ENCODE measurements around the gene RARRES2. TPM values are rescaled to one million over a fixed set of nuclear protein-coding genes. Genes with fewer than 3 reads are reported as not detected.

RARRES2 gene
- 155 TPM for polyA plus RNA-seq (2013, experiment 1 of 2)
- polyA plus RNA-seq (2013, experiment 2 of 2), result 162 TPM

DNA sequence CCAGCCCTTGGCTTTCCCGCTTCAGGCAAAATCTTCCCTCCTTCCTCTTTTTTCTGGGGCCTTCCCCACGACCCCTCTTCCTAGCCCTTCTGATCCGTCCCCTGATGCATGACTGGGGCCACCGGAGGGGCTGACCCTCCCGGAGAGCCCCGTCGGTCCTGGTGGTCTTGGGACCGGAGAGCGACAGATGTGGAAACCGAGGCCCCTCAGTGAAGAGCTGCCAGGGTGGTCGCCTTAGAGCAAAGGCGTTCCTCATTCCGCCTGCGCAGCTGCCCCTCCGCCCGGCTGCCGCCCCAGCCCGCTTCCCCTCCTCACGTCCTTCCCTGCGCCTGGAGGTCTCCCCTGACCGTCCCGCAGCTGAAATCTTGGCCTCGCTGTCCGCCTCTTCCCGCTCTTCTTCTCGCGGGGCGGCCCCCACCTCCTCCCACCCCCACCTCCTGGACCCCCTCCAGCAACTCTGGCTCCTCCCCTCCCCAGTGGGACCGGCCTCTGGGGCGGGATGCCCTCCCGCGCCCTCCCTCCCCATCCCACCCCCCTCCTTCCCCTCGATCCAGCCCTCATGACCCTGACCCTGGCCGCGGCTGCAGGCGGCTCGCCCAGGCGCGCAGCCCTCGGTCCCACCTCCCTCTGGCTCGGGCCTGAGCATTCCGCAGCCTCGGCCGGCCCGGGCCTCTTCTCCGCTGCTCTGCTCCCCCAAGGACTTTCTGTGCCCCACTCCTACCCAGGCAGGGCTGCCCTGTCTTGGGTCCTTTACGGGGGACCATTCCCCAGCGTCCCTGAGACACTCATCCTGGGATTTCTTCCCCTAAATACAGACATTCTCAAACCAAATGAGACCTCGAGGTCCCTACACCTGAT, at the start of gene RARRES2:
TSS of gene RARRES2 (minus strand) at position 367 of the 858 bp plus-strand sequence. CDS start 1,020 bp downstream, outside the sequence.
- H2AFZ ChIP-seq (ENCODE audit: low read depth, low read length), result no peak within 1 kb of the TSS
- H4K8ac ChIP-seq (ENCODE audit: low read length), result no peak within 1 kb of the TSS
- no peak within 1 kb of the TSS for H2BK12ac ChIP-seq (ENCODE audit: low read length in 2 of 2)
- H3K9ac ChIP-seq (ENCODE audit: low read length), result no peak within 1 kb of the TSS
- peak within 1 kb of the TSS in 1 of 2 experiments; percentile 31 for H3K14ac ChIP-seq (ENCODE audit: low read length in 2 of 2)
- no peak within 1 kb of the TSS for H2AK5ac ChIP-seq (ENCODE audit: low read length, severe bottlenecking)
- peak within 1 kb of the TSS; percentile 3 for H3K4me2 ChIP-seq (ENCODE audit: low read length, poor library complexity, severe bottlenecking)
- peaks cover 22% of the 10 kb centered on the region for H3K4me1 ChIP-seq (ENCODE audit: control insufficient read depth, insufficient read depth, low read depth, low read length)
- H3K27me3 ChIP-seq (ENCODE audit: control insufficient read depth in 1 of 2, insufficient read depth in 1 of 2, low read length in 2 of 2), result peaks cover 58 to 77% of the 10 kb centered on the region in 2 experiments
- no peak within 1 kb of the TSS for H3K27ac ChIP-seq (ENCODE audit: low read length, poor library complexity, severe bottlenecking)
- H3K4me3 ChIP-seq (ENCODE audit: insufficient read depth in 1 of 2, low read depth in 1 of 2, low read length in 2 of 2), result no peak within 1 kb of the TSS
- WGBS, result 3% methylated on average over 44 of the region's 49 CpGs
- DNase-seq, result peak; percentile 39
- H2BK5ac ChIP-seq (ENCODE audit: low read depth, low read length, poor library complexity, severe bottlenecking), result no peak within 1 kb of the TSS
- no peak within 1 kb of the TSS for H2BK120ac ChIP-seq (ENCODE audit: low read depth, low read length)
- H3K18ac ChIP-seq (ENCODE audit: low read depth in 1 of 2, low read length in 2 of 2), result peak within 1 kb of the TSS; percentile 40 to 83
- H3K4ac ChIP-seq (ENCODE audit: low read depth in 1 of 2, low read length in 2 of 2), result peak within 1 kb of the TSS in 1 of 2 experiments; percentile 35
- H3K23ac ChIP-seq (ENCODE audit: low read length in 2 of 2), result peak within 1 kb of the TSS in 1 of 2 experiments; percentile 17
- H2BK15ac ChIP-seq (ENCODE audit: low read depth, poor library complexity, severe bottlenecking), result peak within 1 kb of the TSS; percentile 65
- no peaks in the 10 kb centered on the region for H3K36me3 ChIP-seq (ENCODE audit: control insufficient read depth in 1 of 2, insufficient read depth in 2 of 2, low read depth in 1 of 2, low read length in 2 of 2)
- peaks cover 32% of the 10 kb centered on the region for H3K9me3 ChIP-seq (ENCODE audit: control insufficient read depth, low read length)
- H4K91ac ChIP-seq (ENCODE audit: low read length), result no peak within 1 kb of the TSS
- no peaks in the 10 kb centered on the region for H3K79me1 ChIP-seq (replicated peaks; ENCODE audit: low read length, poor library complexity, severe bottlenecking)

DNA sequence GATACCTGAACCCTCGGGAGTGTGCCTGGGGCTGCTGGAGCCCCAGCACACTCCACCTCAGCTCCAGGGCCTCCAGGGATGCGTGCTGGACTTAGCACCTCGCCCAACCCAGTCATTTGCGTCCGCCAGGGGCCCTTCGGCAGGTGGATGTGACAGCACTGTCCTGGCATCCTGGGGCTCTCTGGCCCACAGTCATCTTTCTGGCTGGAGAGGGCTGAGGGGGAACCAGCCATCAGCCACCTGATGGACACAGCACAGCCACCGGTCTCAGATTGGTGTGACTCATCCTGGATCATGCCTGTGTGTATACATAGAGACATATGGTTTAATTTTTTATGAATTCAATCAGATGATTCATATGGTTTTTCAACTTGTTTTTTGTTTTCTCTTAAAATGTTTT, 48.8 kb upstream of the RARRES2 start:
- Histone ChIP-seq H4K8ac (ENCODE audit: low read length) (no peak overlapping the region), H3K36me3 (ENCODE audit: control insufficient read depth in 1 of 2, insufficient read depth in 2 of 2, low read depth in 1 of 2, low read length in 2 of 2) (peaks cover 20 to 29% of the 10 kb centered on the region in 2 experiments), H2BK15ac (ENCODE audit: low read depth, poor library complexity, severe bottlenecking) (no peak overlapping the region), H3K79me1 (replicated peaks; ENCODE audit: low read length, poor library complexity, severe bottlenecking) (peaks cover 21% of the 10 kb centered on the region), H2BK12ac (ENCODE audit: low read length in 2 of 2) (no peak overlapping the region), H2AFZ (ENCODE audit: low read depth, low read length) (no peak overlapping the region), H3K27me3 (ENCODE audit: control insufficient read depth in 1 of 2, insufficient read depth in 1 of 2, low read length in 2 of 2) (no peaks in the 10 kb centered on the region), H3K14ac (ENCODE audit: low read length in 2 of 2) (no peak overlapping the region), H3K9ac (ENCODE audit: low read length) (no peak overlapping the region), H2BK120ac (ENCODE audit: low read depth, low read length) (no peak overlapping the region), H2AK5ac (ENCODE audit: low read length, severe bottlenecking) (no peak overlapping the region), H3K9me3 (ENCODE audit: control insufficient read depth, low read length) (no peaks in the 10 kb centered on the region), H3K4me2 (ENCODE audit: low read length, poor library complexity, severe bottlenecking) (no peak overlapping the region), H3K4me3 (ENCODE audit: insufficient read depth in 1 of 2, low read depth in 1 of 2, low read length in 2 of 2) (no peak overlapping the region), H3K27ac (ENCODE audit: low read length, poor library complexity, severe bottlenecking) (no peak overlapping the region), H3K4me1 (ENCODE audit: control insufficient read depth, insufficient read depth, low read depth, low read length) (peaks cover 4% of the 10 kb centered on the region), H3K18ac (ENCODE audit: low read depth in 1 of 2, low read length in 2 of 2) (no peak overlapping the region), H3K4ac (ENCODE audit: low read depth in 1 of 2, low read length in 2 of 2) (no peak overlapping the region), H4K91ac (ENCODE audit: low read length) (no peak overlapping the region), H2BK5ac (ENCODE audit: low read depth, low read length, poor library complexity, severe bottlenecking) (no peak overlapping the region), H3K23ac (ENCODE audit: low read length in 2 of 2) (no peak overlapping the region)
- DNase-seq, result no peak
- over 99% methylated on average over 6 of the region's 7 CpGs for WGBS

DNA sequence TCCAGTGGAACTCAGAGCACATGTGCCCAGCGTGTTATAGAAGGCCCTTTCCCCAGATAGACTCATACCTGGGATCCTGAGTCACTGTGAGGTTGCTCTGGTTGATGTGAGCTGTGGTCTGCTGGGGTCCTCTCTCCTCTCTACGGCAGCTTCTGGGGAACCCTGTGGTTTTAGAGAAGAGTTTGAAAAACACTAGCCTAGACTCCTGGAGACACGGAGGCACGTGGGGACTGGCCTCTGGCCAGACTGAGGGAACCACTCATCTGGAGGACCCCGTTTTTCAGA, 48.0 kb upstream of the RARRES2 start:
- Histone ChIP-seq H3K4ac (ENCODE audit: low read depth in 1 of 2, low read length in 2 of 2) (no peak overlapping the region), H2AFZ (ENCODE audit: low read depth, low read length) (no peak overlapping the region), H3K4me1 (ENCODE audit: control insufficient read depth, insufficient read depth, low read depth, low read length) (peaks cover 4% of the 10 kb centered on the region), H2BK12ac (ENCODE audit: low read length in 2 of 2) (no peak overlapping the region), H4K8ac (ENCODE audit: low read length) (no peak overlapping the region), H3K4me2 (ENCODE audit: low read length, poor library complexity, severe bottlenecking) (no peak overlapping the region), H2BK15ac (ENCODE audit: low read depth, poor library complexity, severe bottlenecking) (no peak overlapping the region), H3K14ac (ENCODE audit: low read length in 2 of 2) (no peak overlapping the region), H4K91ac (ENCODE audit: low read length) (no peak overlapping the region), H2BK120ac (ENCODE audit: low read depth, low read length) (no peak overlapping the region), H3K9ac (ENCODE audit: low read length) (no peak overlapping the region), H2BK5ac (ENCODE audit: low read depth, low read length, poor library complexity, severe bottlenecking) (no peak overlapping the region), H3K79me1 (replicated peaks; ENCODE audit: low read length, poor library complexity, severe bottlenecking) (peaks cover 23% of the 10 kb centered on the region), H3K27ac (ENCODE audit: low read length, poor library complexity, severe bottlenecking) (no peak overlapping the region), H3K23ac (ENCODE audit: low read length in 2 of 2) (no peak overlapping the region), H2AK5ac (ENCODE audit: low read length, severe bottlenecking) (no peak overlapping the region), H3K18ac (ENCODE audit: low read depth in 1 of 2, low read length in 2 of 2) (no peak overlapping the region), H3K9me3 (ENCODE audit: control insufficient read depth, low read length) (no peaks in the 10 kb centered on the region), H3K27me3 (ENCODE audit: control insufficient read depth in 1 of 2, insufficient read depth in 1 of 2, low read length in 2 of 2) (no peaks in the 10 kb centered on the region), H3K36me3 (ENCODE audit: control insufficient read depth in 1 of 2, insufficient read depth in 2 of 2, low read depth in 1 of 2, low read length in 2 of 2) (peaks cover 20 to 29% of the 10 kb centered on the region in 2 experiments), H3K4me3 (ENCODE audit: insufficient read depth in 1 of 2, low read depth in 1 of 2, low read length in 2 of 2) (no peak overlapping the region)
- no peak for DNase-seq
- 89% methylated on average over 3 of the region's 5 CpGs for WGBS

DNA sequence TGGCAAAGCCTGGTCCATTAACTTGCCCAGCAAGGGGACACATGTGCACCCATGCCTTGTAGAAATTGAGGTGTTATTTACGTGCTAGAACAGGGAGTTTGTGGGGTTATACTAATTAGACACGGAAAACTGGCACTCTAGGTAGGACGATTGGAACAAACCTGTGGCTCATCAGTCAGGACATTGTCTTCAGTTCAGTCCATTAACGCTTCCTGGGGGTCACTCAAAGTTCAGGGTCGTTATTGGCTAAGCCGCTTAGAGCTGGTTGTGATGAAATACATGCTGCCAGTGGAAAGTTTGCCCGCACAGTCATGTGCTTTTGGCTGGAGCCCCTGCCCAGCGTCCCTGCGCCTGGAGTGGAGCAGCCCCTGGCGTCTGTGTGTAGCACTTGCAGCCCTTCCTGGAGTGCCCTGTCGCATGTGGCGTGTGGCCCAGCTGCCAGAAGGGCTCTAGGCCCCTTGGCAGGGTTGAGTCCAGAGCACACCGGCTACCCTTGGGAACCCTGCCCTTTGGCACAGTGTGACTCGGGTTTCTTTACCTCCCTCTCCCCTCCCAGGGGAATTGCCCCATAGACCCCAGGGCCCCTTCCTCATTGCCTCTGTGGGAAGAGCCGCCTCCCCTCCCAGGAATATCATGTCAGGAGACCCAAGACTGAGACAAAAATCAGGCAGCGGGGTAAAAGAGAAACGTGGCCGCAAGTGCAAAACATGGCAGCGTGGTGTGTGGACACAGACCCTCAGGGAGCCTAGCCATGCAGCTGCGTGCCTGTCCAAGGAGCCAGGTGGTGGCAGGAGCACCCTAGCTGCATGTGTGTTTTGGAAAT, 47.5 kb upstream of the RARRES2 start:
- DNase-seq, result no peak
- Histone ChIP-seq H2BK15ac (ENCODE audit: low read depth, poor library complexity, severe bottlenecking) (no peak overlapping the region), H3K4ac (ENCODE audit: low read depth in 1 of 2, low read length in 2 of 2) (no peak overlapping the region), H2BK5ac (ENCODE audit: low read depth, low read length, poor library complexity, severe bottlenecking) (no peak overlapping the region), H3K4me2 (ENCODE audit: low read length, poor library complexity, severe bottlenecking) (no peak overlapping the region), H3K9me3 (ENCODE audit: control insufficient read depth, low read length) (no peaks in the 10 kb centered on the region), H2AK5ac (ENCODE audit: low read length, severe bottlenecking) (no peak overlapping the region), H2BK12ac (ENCODE audit: low read length in 2 of 2) (no peak overlapping the region), H3K36me3 (ENCODE audit: control insufficient read depth in 1 of 2, insufficient read depth in 2 of 2, low read depth in 1 of 2, low read length in 2 of 2) (peaks cover 20 to 30% of the 10 kb centered on the region in 2 experiments), H2AFZ (ENCODE audit: low read depth, low read length) (no peak overlapping the region), H3K9ac (ENCODE audit: low read length) (no peak overlapping the region), H2BK120ac (ENCODE audit: low read depth, low read length) (no peak overlapping the region), H3K27me3 (ENCODE audit: control insufficient read depth in 1 of 2, insufficient read depth in 1 of 2, low read length in 2 of 2) (no peaks in the 10 kb centered on the region), H3K14ac (ENCODE audit: low read length in 2 of 2) (no peak overlapping the region), H3K4me3 (ENCODE audit: insufficient read depth in 1 of 2, low read depth in 1 of 2, low read length in 2 of 2) (no peak overlapping the region), H3K23ac (ENCODE audit: low read length in 2 of 2) (no peak overlapping the region), H3K79me1 (replicated peaks; ENCODE audit: low read length, poor library complexity, severe bottlenecking) (peaks cover 29% of the 10 kb centered on the region), H4K91ac (ENCODE audit: low read length) (no peak overlapping the region), H3K18ac (ENCODE audit: low read depth in 1 of 2, low read length in 2 of 2) (no peak overlapping the region), H4K8ac (ENCODE audit: low read length) (no peak overlapping the region), H3K4me1 (ENCODE audit: control insufficient read depth, insufficient read depth, low read depth, low read length) (peaks cover 6% of the 10 kb centered on the region), H3K27ac (ENCODE audit: low read length, poor library complexity, severe bottlenecking) (no peak overlapping the region)
- WGBS, result 91% methylated on average over 19 of the region's 20 CpGs

Data from mesenchymal stem cell (in vitro differentiated cells and primary cell).